IgD-negative memory B cell (primary cell): ENCODE data around the gene PXT1. TPM values are rescaled to one million over a fixed set of nuclear protein-coding genes. Genes with fewer than 3 reads are reported as not detected.
"Not testable (repeated sequence)": the region's sequence is repeated elsewhere in the genome, so short reads cannot be mapped to it uniquely, and the experiment has no call there.

Experiments used
- H3K27ac Mint-ChIP-seq, 3 donors: one replicate each; pipeline ENCODE4 v1.8.0; 2020 to 2022; ENCODE audit warnings: mild to moderate bottlenecking in 3 of 3, mixed read lengths in 3 of 3, moderate library complexity in 1 of 3
- H3K27me3 Mint-ChIP-seq: one replicate; pipeline ENCODE4 v1.8.0; 2021; ENCODE audit warnings: mixed read lengths
- H3K36me3 Mint-ChIP-seq: one replicate; pipeline ENCODE4 v1.8.0; 2020; ENCODE audit warnings: mild to moderate bottlenecking, mixed read lengths
- H3K4me1 Mint-ChIP-seq, 3 donors: one replicate each; pipeline ENCODE4 v1.8.0; 2020 to 2022; ENCODE audit warnings: mixed read lengths in 3 of 3, mild to moderate bottlenecking in 1 of 3
- H3K4me3 Mint-ChIP-seq, 4 donors: one replicate each; pipeline ENCODE4 v1.8.0; 2020 to 2022; ENCODE audit warnings: mild to moderate bottlenecking in 4 of 4, mixed read lengths in 4 of 4, moderate library complexity in 3 of 4
- H3K9me3 Mint-ChIP-seq, 3 donors: one replicate each; pipeline ENCODE4 v1.8.0; 2020 to 2021; ENCODE audit warnings: mixed read lengths in 3 of 3, mild to moderate bottlenecking in 1 of 3
- polyA plus RNA-seq: library from polyadenylated mRNA; unstranded; fragments of 300-500 nt; fragmentation: Illumina TruSeq; gene quantifications from one replicate; pipeline ENCODE4 v1.2.3, GENCODE V29; 2021

The PXT1 gene
- polyA plus RNA-seq, 1 donor from 2014 or later, result not detected

- Mint-ChIP-seq H3K27me3 (peaks cover 2% of the 10 kb centered on the region), H3K36me3 (no peaks in the 10 kb centered on the region), H3K4me1 (peaks cover 10 to 19% (median 17%) of the 10 kb centered on the region in 3 donors), H3K4me3 (no peak overlapping the region), H3K9me3 (no peaks in the 10 kb centered on the region), H3K27ac (no peak overlapping the region)
Measured at GRCh38 chr6:36374972-36375371, 67.7 kb downstream of the PXT1 start.

GRCh38 chr6:36374194-36374593 lies 68.5 kb downstream of the PXT1 start:
- no peaks in the 10 kb centered on the region for H3K36me3 Mint-ChIP-seq
- no peaks in the 10 kb centered on the region for H3K9me3 Mint-ChIP-seq
- no peak overlapping the region for H3K27ac Mint-ChIP-seq
- peaks cover 2% of the 10 kb centered on the region for H3K27me3 Mint-ChIP-seq
- H3K4me3 Mint-ChIP-seq, result no peak overlapping the region
- peaks cover 10 to 18% (median 17%) of the 10 kb centered on the region in 3 donors for H3K4me1 Mint-ChIP-seq

GRCh38 chr6:36373368-36374019 lies 69.2 kb downstream of the PXT1 start:
- H3K27me3 Mint-ChIP-seq, result peaks cover 2% of the 10 kb centered on the region
- peaks cover 10 to 12% (median 10%) of the 10 kb centered on the region in 3 donors for H3K4me1 Mint-ChIP-seq
- no peak overlapping the region for H3K4me3 Mint-ChIP-seq

GRCh38 chr6:36372088-36372487 lies 70.6 kb downstream of the PXT1 start:
- H3K36me3 Mint-ChIP-seq, result no peaks in the 10 kb centered on the region
- H3K9me3 Mint-ChIP-seq, result no peaks in the 10 kb centered on the region
- H3K27me3 Mint-ChIP-seq, result no peaks in the 10 kb centered on the region
- no peak overlapping the region for H3K4me3 Mint-ChIP-seq
- H3K27ac Mint-ChIP-seq, result no peak overlapping the region
- H3K4me1 Mint-ChIP-seq, result peaks cover 0 to 3% (median 0%) of the 10 kb centered on the region in 3 donors

More at GRCh38 chr6:36373368-36374019, 69.2 kb downstream of the PXT1 start:
- no peaks in the 10 kb centered on the region for H3K36me3 Mint-ChIP-seq
- H3K9me3 Mint-ChIP-seq, result no peaks in the 10 kb centered on the region
- no peak overlapping the region for H3K27ac Mint-ChIP-seq

DNA sequence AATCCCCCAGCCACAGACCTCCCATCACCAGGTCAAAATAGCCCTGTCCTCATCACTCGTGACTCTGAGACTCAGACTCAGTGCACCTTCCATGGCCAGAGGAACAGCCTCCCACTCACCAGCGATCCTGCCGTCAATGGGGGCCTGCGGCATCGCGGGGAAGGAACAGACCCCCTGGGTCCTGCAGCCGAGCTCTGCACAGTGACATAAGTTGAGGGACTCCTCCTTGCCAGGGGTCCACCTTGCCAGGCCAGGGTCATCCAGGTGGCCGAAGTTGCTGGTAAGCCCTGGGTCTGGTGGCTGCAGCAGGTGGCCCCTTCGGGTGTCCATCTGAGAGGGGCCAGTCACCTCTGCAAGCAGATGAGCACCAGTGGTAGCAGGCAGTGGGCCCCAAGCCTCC lies 71.4 kb downstream of the PXT1 start:
- no peaks in the 10 kb centered on the region for H3K36me3 Mint-ChIP-seq
- peak overlapping the region in 1 of 4 donors; percentile 48 for H3K4me3 Mint-ChIP-seq
- no peaks in the 10 kb centered on the region for H3K9me3 Mint-ChIP-seq
- no peak overlapping the region for H3K27ac Mint-ChIP-seq
- peaks cover 2 to 5% (median 3%) of the 10 kb centered on the region in 3 donors for H3K4me1 Mint-ChIP-seq
- H3K27me3 Mint-ChIP-seq, result no peaks in the 10 kb centered on the region

GRCh38 chr6:36370638-36371037 lies 72.0 kb downstream of the PXT1 start:
- Mint-ChIP-seq H3K36me3 (no peaks in the 10 kb centered on the region), H3K27me3 (no peaks in the 10 kb centered on the region), H3K27ac (no peak overlapping the region), H3K9me3 (no peaks in the 10 kb centered on the region), H3K4me3 (no peak overlapping the region), H3K4me1 (peaks cover 2 to 6% (median 3%) of the 10 kb centered on the region in 3 donors)

GRCh38 chr6:36368921-36369865 lies 73.5 kb downstream of the PXT1 start:
- no peaks in the 10 kb centered on the region for H3K27me3 Mint-ChIP-seq
- no peaks in the 10 kb centered on the region for H3K9me3 Mint-ChIP-seq
- H3K27ac Mint-ChIP-seq, result no peak overlapping the region
- no peaks in the 10 kb centered on the region for H3K36me3 Mint-ChIP-seq
- peaks cover 12 to 17% (median 12%) of the 10 kb centered on the region in 3 donors for H3K4me1 Mint-ChIP-seq
- peak overlapping the region in 1 of 4 donors; percentile 59 for H3K4me3 Mint-ChIP-seq

GRCh38 chr6:36368421-36368820 lies 74.2 kb downstream of the PXT1 start:
- Mint-ChIP-seq H3K36me3 (no peaks in the 10 kb centered on the region), H3K9me3 (no peaks in the 10 kb centered on the region), H3K4me1 (peaks cover 12 to 17% (median 12%) of the 10 kb centered on the region in 3 donors), H3K27me3 (no peaks in the 10 kb centered on the region), H3K4me3 (no peak overlapping the region), H3K27ac (no peak overlapping the region)

DNA sequence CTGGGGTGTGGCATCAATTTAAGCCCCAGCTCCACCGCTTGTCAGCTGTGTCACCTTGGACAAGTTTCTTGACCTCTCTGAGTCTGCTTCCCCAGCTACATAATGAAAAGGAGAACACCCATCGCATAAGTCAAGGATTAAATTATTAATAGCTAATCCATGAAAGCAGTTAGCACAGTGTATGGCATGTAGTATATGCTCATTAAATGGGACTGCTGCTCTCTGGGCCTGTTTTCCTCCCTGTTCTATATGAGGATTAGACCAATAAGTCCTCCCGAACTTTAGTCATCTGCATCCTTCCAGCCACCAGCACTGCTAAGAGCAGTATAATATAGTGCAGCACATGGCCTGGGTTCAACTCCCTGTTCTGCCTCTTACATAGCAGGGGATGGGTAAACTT lies 74.9 kb downstream of the PXT1 start:
- no peak overlapping the region for H3K4me3 Mint-ChIP-seq
- peak overlapping the region in 1 of 3 donors; percentile 14 for H3K27ac Mint-ChIP-seq
- H3K9me3 Mint-ChIP-seq, result no peaks in the 10 kb centered on the region
- H3K4me1 Mint-ChIP-seq, result peaks cover 12 to 17% (median 12%) of the 10 kb centered on the region in 3 donors
- no peaks in the 10 kb centered on the region for H3K27me3 Mint-ChIP-seq
- H3K36me3 Mint-ChIP-seq, result no peaks in the 10 kb centered on the region

- peak overlapping the region in 3 of 4 donors; percentile 56 to 76 (median 58) for H3K4me3 Mint-ChIP-seq
- no peaks in the 10 kb centered on the region for H3K9me3 Mint-ChIP-seq
- peaks cover 17 to 21% (median 18%) of the 10 kb centered on the region in 3 donors for H3K4me1 Mint-ChIP-seq
- H3K27me3 Mint-ChIP-seq, result no peaks in the 10 kb centered on the region
- H3K27ac Mint-ChIP-seq, result peak overlapping the region; percentile 65 to 92 (median 90)
- no peaks in the 10 kb centered on the region for H3K36me3 Mint-ChIP-seq
Measured at GRCh38 chr6:36364669-36365479, 77.8 kb downstream of the PXT1 start.

DNA sequence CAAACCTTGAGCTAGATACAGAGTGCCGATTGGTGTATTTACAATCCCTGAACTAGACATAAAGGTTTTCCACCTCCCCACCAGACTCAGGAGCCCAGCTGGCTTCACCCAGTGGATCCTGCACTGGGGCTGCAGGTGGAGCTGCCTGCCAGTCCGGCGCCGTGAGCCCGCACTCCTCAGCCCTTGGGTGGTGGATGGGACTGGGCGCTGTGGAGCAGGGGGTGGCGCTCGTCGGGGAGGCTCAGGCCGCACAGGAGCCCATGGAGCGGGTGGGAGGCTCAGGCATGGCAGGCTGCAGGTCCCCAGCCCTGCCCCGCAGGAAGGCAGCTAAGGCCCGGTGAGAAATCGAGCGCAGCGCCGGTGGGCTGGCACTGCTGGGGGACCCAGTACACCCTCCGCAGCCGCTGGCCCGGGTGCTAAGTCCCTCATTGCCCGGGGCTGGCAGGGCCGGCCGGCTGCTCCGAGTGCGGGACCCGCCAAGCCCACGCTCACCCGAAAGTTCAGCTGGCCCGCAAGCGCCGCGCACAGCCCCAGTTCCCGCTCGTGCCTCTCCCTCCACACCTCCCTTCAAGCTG lies 78.5 kb downstream of the PXT1 start:
- not testable (repeated sequence) for H3K27ac Mint-ChIP-seq, H3K9me3 Mint-ChIP-seq, H3K36me3 Mint-ChIP-seq, H3K4me3 Mint-ChIP-seq, H3K27me3 Mint-ChIP-seq
- peaks cover 17 to 24% (median 18%) of the 10 kb centered on the region in 3 donors for H3K4me1 Mint-ChIP-seq

DNA sequence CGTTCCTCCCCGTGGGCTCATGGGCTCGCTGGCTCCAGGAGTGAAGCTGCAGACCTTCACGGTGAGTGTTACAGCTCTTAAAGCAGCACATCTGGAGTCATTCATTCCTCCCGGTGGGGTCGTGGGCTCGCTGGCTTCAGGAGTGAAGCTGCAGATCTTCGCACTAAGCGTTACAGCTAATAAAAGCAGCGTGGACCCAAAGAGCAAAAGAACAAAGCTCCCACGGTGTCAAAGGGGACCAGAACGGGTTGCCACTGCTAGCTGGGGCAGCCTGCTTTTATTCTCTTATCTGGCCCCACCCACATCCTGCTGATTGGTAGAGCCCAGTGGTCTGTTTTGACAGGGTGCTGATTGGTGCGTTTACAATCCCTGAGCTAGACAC lies 79.3 kb downstream of the PXT1 start:
- H3K4me3 Mint-ChIP-seq, H3K27ac Mint-ChIP-seq, H3K27me3 Mint-ChIP-seq, H3K36me3 Mint-ChIP-seq, H3K9me3 Mint-ChIP-seq: not testable (repeated sequence)
- peaks cover 23 to 30% (median 24%) of the 10 kb centered on the region in 3 donors for H3K4me1 Mint-ChIP-seq

GRCh38 chr6:36362551-36363370 lies 79.9 kb downstream of the PXT1 start:
- no peaks in the 10 kb centered on the region for H3K9me3 Mint-ChIP-seq
- no peaks in the 10 kb centered on the region for H3K27me3 Mint-ChIP-seq
- peaks cover 29 to 36% (median 29%) of the 10 kb centered on the region in 3 donors for H3K4me1 Mint-ChIP-seq
- H3K36me3 Mint-ChIP-seq, result no peaks in the 10 kb centered on the region
- H3K27ac Mint-ChIP-seq, result no peak overlapping the region
- no peak overlapping the region for H3K4me3 Mint-ChIP-seq

DNA sequence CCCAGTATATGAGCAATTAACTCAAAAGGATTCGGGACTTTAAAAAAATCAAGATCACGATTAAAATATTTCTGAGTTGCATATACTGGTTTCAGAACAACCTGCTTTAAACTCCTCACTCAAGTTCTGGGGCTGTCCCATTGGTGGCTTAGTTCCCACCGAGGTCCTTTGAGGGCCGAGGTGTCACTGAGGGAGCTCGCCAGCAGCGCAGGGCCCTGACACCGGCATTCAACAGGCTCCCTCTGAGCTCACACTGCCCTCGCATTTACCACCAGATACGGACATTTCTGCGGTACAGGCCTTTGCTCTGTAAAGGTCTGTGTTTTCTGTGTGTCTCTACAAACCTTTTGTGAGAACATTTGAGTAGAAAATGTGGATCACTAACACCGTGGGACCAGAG lies 81.6 kb downstream of the PXT1 start:
- peak overlapping the region in 1 of 4 donors; percentile 34 for H3K4me3 Mint-ChIP-seq
- no peaks in the 10 kb centered on the region for H3K9me3 Mint-ChIP-seq
- peaks cover 26 to 35% (median 31%) of the 10 kb centered on the region in 3 donors for H3K4me1 Mint-ChIP-seq
- no peaks in the 10 kb centered on the region for H3K36me3 Mint-ChIP-seq
- no peak overlapping the region for H3K27ac Mint-ChIP-seq
- H3K27me3 Mint-ChIP-seq, result no peaks in the 10 kb centered on the region
